H1 (cell line): ENCODE data around the gene TMEM35A. TPM values are rescaled to one million over a fixed set of nuclear protein-coding genes. Genes with fewer than 3 reads are reported as not detected.

ENCODE experiments used
- CTCF ChIA-PET: fragments of 300-600 bp; sonication (Branson Sonifier 250); formaldehyde crosslinking; loops from one replicate; lab custom pipeline; 2021; ENCODE audit not compliant: partially characterized antibody; lab: Charles Lee
- POLR2A ChIA-PET: fragments of 300-600 bp; sonication (Branson Sonifier 250); formaldehyde crosslinking; loops from one replicate; lab custom pipeline; 2021; ENCODE audit warnings: inconsistent platforms; ENCODE audit not compliant: partially characterized antibody; lab: Charles Lee
- DNase-seq, 2 experiments: peaks; one replicate each; pipeline versions ENCODE4 v3.0.0 to v3.0.0-alpha.2; 2010 to 2022; ENCODE audit warnings: low spot score in 2 of 2, low read depth in 1 of 2, mixed read lengths in 1 of 2
- FAIRE-seq: peaks from 2 replicates; lab custom pipeline; 2011; peaks lifted over from hg19 to GRCh38; lab: Jason Lieb, UNC
- H2AFZ ChIP-seq: 2 replicates; pipeline ENCODE4 v1.8.1; 2012; ENCODE audit warnings: low read length, inconsistent platforms
- H2AK5ac ChIP-seq: 2 replicates; pipeline ENCODE4 v1.6.1; 2013; ENCODE audit warnings: low read depth, low read length
- H2BK120ac ChIP-seq: replicated peaks from 2 replicates; pipeline ENCODE3; 2013; ENCODE audit warnings: low read depth, low read length, inconsistent platforms
- H2BK12ac ChIP-seq: 2 replicates; pipeline ENCODE4 v1.6.1; 2013; ENCODE audit warnings: low read depth, low read length
- H2BK15ac ChIP-seq: 2 replicates; pipeline ENCODE4 v1.6.1; 2013; ENCODE audit warnings: low read length
- H2BK20ac ChIP-seq: 2 replicates; pipeline ENCODE4 v1.6.1; 2013; ENCODE audit warnings: low read length
- H2BK5ac ChIP-seq: 2 replicates; pipeline ENCODE4 v1.6.1; 2013; ENCODE audit warnings: low read depth, low read length
- H3K14ac ChIP-seq: 2 replicates; pipeline ENCODE4 v1.6.1; 2013; ENCODE audit warnings: inconsistent platforms; ENCODE audit not compliant: insufficient read length
- H3K18ac ChIP-seq: 2 replicates; pipeline ENCODE4 v1.6.1; 2013; ENCODE audit warnings: low read length; ENCODE audit errors: extremely low read depth
- H3K23ac ChIP-seq: 2 replicates; pipeline ENCODE4 v1.6.1; 2013; ENCODE audit warnings: inconsistent platforms; ENCODE audit not compliant: insufficient read length
- H3K23me2 ChIP-seq: 2 replicates; pipeline ENCODE4 v1.6.1; 2013; ENCODE audit warnings: low read depth, low read length
- H3K27ac ChIP-seq: 2 replicates; pipeline ENCODE4 v1.6.1; 2011; ENCODE audit warnings: low read depth, low read length, inconsistent platforms
- H3K27me3 ChIP-seq, 4 experiments: replicated peaks in 1 of 4; 1 replicate in 1 of 4; 2 replicates in 3 of 4; pipeline versions ENCODE4 v1.6.1 to v1.8.1; 2011 to 2013; ENCODE audit warnings: low read length in 3 of 4, mild to moderate bottlenecking in 3 of 4, inconsistent platforms in 2 of 4, mixed read lengths in 2 of 4, moderate library complexity in 1 of 4; ENCODE audit not compliant: control insufficient read depth in 3 of 4, insufficient read depth in 3 of 4; ENCODE audit errors: extremely low read depth in 1 of 4
- H3K36me3 ChIP-seq, 4 experiments: 2 replicates each; pipeline versions ENCODE4 v1.6.1 to v1.8.1; 2011 to 2013; ENCODE audit warnings: mild to moderate bottlenecking in 4 of 4, low read length in 3 of 4, moderate library complexity in 2 of 4, control low read depth in 1 of 4, inconsistent platforms in 1 of 4; ENCODE audit not compliant: insufficient read depth in 4 of 4, control insufficient read depth in 2 of 4
- H3K4ac ChIP-seq: replicated peaks from 2 replicates; pipeline ENCODE3; 2013; ENCODE audit warnings: low read length, low read depth, mixed read lengths, inconsistent platforms; ENCODE audit not compliant: insufficient read length
- H3K4me1 ChIP-seq, 4 experiments: replicated peaks in 1 of 4; 1 replicate in 1 of 4; 2 replicates in 3 of 4; pipeline versions ENCODE4 v1.6.1 to v1.8.1; 2011 to 2013; ENCODE audit warnings: low read length in 3 of 4, inconsistent platforms in 2 of 4, mixed read lengths in 1 of 4; ENCODE audit not compliant: insufficient read depth in 4 of 4, control insufficient read depth in 3 of 4
- H3K4me2 ChIP-seq, 2 experiments: 2 replicates each; pipeline versions ENCODE4 v1.6.1 to v1.8.1; 2011 to 2013; ENCODE audit warnings: low read depth in 2 of 2, low read length in 2 of 2, control low read depth in 1 of 2, inconsistent platforms in 1 of 2, mild to moderate bottlenecking in 1 of 2; ENCODE audit not compliant: insufficient read depth in 1 of 2
- H3K4me3 ChIP-seq, 4 experiments: fragments of 200-600, 300-600 bp in 1 of 4; sonication (generic), shearing (Covaris generic), sonication (Bioruptor Twin) in 1 of 4; 2 replicates each; pipeline versions ENCODE4 v1.5.1 to v1.8.1; 2011 to 2016; ENCODE audit warnings: low read length in 4 of 4, low read depth in 3 of 4, control low read depth in 2 of 4, inconsistent platforms in 2 of 4, mild to moderate bottlenecking in 2 of 4, mixed read lengths in 1 of 4, moderate library complexity in 1 of 4; ENCODE audit not compliant: insufficient read depth in 2 of 4; ENCODE audit errors: extremely low read depth in 1 of 4
- H3K56ac ChIP-seq: replicated peaks from 2 replicates; pipeline ENCODE3; 2013; ENCODE audit warnings: low read depth, mild to moderate bottlenecking, mixed read lengths, low read length, inconsistent platforms; ENCODE audit not compliant: insufficient read length
- H3K79me1 ChIP-seq: 2 replicates; pipeline ENCODE4 v1.6.1; 2013; ENCODE audit warnings: low read depth, low read length, control low read depth
- H3K79me2 ChIP-seq, 2 experiments: 2 replicates each; pipeline versions ENCODE4 v1.6.1 to v1.8.1; 2012 to 2013; ENCODE audit warnings: low read length in 2 of 2, mild to moderate bottlenecking in 2 of 2, inconsistent platforms in 1 of 2; ENCODE audit not compliant: insufficient read depth in 2 of 2, control insufficient read depth in 1 of 2
- H3K9ac ChIP-seq, 4 experiments: replicated peaks in 1 of 4; 1 replicate in 1 of 4; 2 replicates in 3 of 4; pipeline versions ENCODE4 v1.6.1 to v1.8.1; 2011 to 2013; ENCODE audit warnings: low read depth in 3 of 4, low read length in 3 of 4, control low read depth in 2 of 4, mild to moderate bottlenecking in 2 of 4, moderate library complexity in 2 of 4, inconsistent platforms in 1 of 4; ENCODE audit errors: extremely low read depth in 1 of 4
- H3K9me3 ChIP-seq, 2 experiments: 2 replicates each; pipeline versions ENCODE4 v1.6.1 to v1.8.1; 2012 to 2013; ENCODE audit warnings: mild to moderate bottlenecking in 2 of 2, moderate library complexity in 2 of 2, control low read depth in 1 of 2, inconsistent platforms in 1 of 2, low read depth in 1 of 2, low read length in 1 of 2, mixed read lengths in 1 of 2; ENCODE audit not compliant: insufficient read depth in 2 of 2
- H4K20me1 ChIP-seq, 2 experiments: replicated peaks in 1 of 2; 2 replicates each; pipeline versions ENCODE3 to v1.8.1; 2011 to 2013; ENCODE audit warnings: inconsistent platforms in 2 of 2, low read length in 2 of 2, mild to moderate bottlenecking in 1 of 2; ENCODE audit not compliant: insufficient read depth in 2 of 2, control insufficient read depth in 1 of 2
- H4K5ac ChIP-seq: 2 replicates; pipeline ENCODE4 v1.6.1; 2013; ENCODE audit warnings: low read length, low read depth, mixed read lengths, inconsistent platforms; ENCODE audit not compliant: insufficient read length
- H4K8ac ChIP-seq: 2 replicates; pipeline ENCODE4 v1.8.0; 2013; ENCODE audit warnings: mild to moderate bottlenecking, moderate library complexity, low read length, inconsistent platforms; ENCODE audit not compliant: insufficient read depth; ENCODE audit errors: extremely low read depth
- H4K91ac ChIP-seq: replicated peaks from 2 replicates; pipeline ENCODE3; 2013; ENCODE audit warnings: low read length, mixed read lengths, inconsistent platforms; ENCODE audit not compliant: insufficient read length
- ASH2L ChIP-seq: fragments of 200-600, 300-600 bp; sonication (generic); IDR thresholded peaks from one replicate; pipeline ENCODE4 v1.7.1; 2017; ENCODE audit warnings: low read length
- CBX8 ChIP-seq: fragments of 300-800, 300-1000 bp; sonication (generic); IDR thresholded peaks from 2 replicates; pipeline ENCODE4 v1.7.1; 2016; ENCODE audit warnings: low read depth, low read length, borderline replicate concordance
- CTBP2 ChIP-seq: IDR thresholded peaks from 2 replicates; pipeline ENCODE4 v1.7.0; 2011; ENCODE audit warnings: borderline replicate concordance, mild to moderate bottlenecking, moderate library complexity, mixed read lengths, low read length; ENCODE audit not compliant: insufficient read depth, insufficient read length
- HDAC2 ChIP-seq, 2 experiments: fragments of 300-600 bp in 1 of 2; sonication (generic) in 1 of 2; IDR thresholded peaks; 2 replicates each; pipeline ENCODE4 v1.6.1; 2011 to 2012; ENCODE audit warnings: low read depth in 2 of 2, low read length in 2 of 2, mild to moderate bottlenecking in 2 of 2, moderate library complexity in 2 of 2, borderline replicate concordance in 1 of 2, inconsistent platforms in 1 of 2
- JUND ChIP-seq: IDR thresholded peaks from 2 replicates; pipeline ENCODE4 v1.6.1; 2011; ENCODE audit warnings: mild to moderate bottlenecking, improper control_type of control experiment, low read length
- NANOG ChIP-seq: IDR thresholded peaks from 2 replicates; pipeline ENCODE4 v1.6.1; 2011; ENCODE audit warnings: low read length, low read depth, mild to moderate bottlenecking, inconsistent platforms; ENCODE audit not compliant: insufficient read depth, poor library complexity, severe bottlenecking
- POLR2A ChIP-seq, 2 experiments: IDR thresholded peaks; 1 replicate in 1 of 2; 2 replicates in 1 of 2; pipeline ENCODE4 v1.6.1; 2011; ENCODE audit warnings: low read depth in 2 of 2, low read length in 2 of 2, mild to moderate bottlenecking in 2 of 2; ENCODE audit errors: control extremely low read depth in 1 of 2
- RFX5 ChIP-seq: IDR thresholded peaks from 2 replicates; pipeline ENCODE4 v1.6.1; 2011; ENCODE audit warnings: low read depth, low read length, improper control_type of control experiment, borderline replicate concordance
- SAP30 ChIP-seq: fragments of 300-600 bp; sonication (generic); IDR thresholded peaks from 2 replicates; pipeline ENCODE4 v1.7.1; 2012; ENCODE audit warnings: low read length, moderate library complexity, mild to moderate bottlenecking, inconsistent platforms; ENCODE audit not compliant: insufficient read depth, insufficient replicate concordance
- SP2 ChIP-seq: IDR thresholded peaks from 2 replicates; pipeline ENCODE4 v1.6.1; 2012; ENCODE audit warnings: mild to moderate bottlenecking, low read length, inconsistent platforms
- SRF ChIP-seq: IDR thresholded peaks from 2 replicates; pipeline ENCODE4 v1.6.1; 2011; ENCODE audit warnings: mild to moderate bottlenecking, low read depth, low read length, moderate library complexity
- SUZ12 ChIP-seq: fragments of 200-600 bp; sonication (generic); IDR thresholded peaks from 2 replicates; pipeline ENCODE4 v1.6.1; 2012; ENCODE audit warnings: mild to moderate bottlenecking, inconsistent platforms, low read length, moderate library complexity, mixed read lengths
- TAF1 ChIP-seq: IDR thresholded peaks from 2 replicates; pipeline ENCODE4 v1.6.1; 2011; ENCODE audit warnings: mild to moderate bottlenecking, low read depth, low read length
- TEAD4 ChIP-seq: IDR thresholded peaks from 2 replicates; pipeline ENCODE4 v1.6.1; 2012; ENCODE audit warnings: low read depth, low read length, inconsistent platforms, mixed read lengths
- WGBS, 2 experiments: shearing (Covaris generic) in 1 of 2; methylation state at CpG; one replicate each; pipeline versions ENCODE4 v1.1.6 to v1.1.7; 2013 to 2015; ENCODE audit warnings: low lambda C conversion rate in 2 of 2, mixed read lengths in 2 of 2, inconsistent platforms in 1 of 2, low coverage in 1 of 2, missing lambda C conversion rate in 1 of 2; ENCODE audit not compliant: insufficient replicate concordance in 2 of 2, insufficient coverage in 1 of 2, insufficient read length in 1 of 2; ENCODE audit errors: extremely low coverage in 1 of 2, missing lambda C conversion rate in 1 of 2; 5-methylcytosine and 5-hydroxymethylcytosine counted together
- polyA plus RNA-seq, 7 experiments: library from polyadenylated mRNA; depleted of rRNA in 3 of 7; stranded (reverse) in 5 of 7; unstranded in 2 of 7; fragments of >200 nt in 5 of 7; fragments of 200-250 nt in 2 of 7; gene quantifications; 1 replicate in 5 of 7; 2 replicates in 1 of 7; 4 replicates in 1 of 7; pipeline versions ENCODE4 v1.2.1 to v1.2.3, GENCODE V29; 2011 to 2013; ENCODE audit warnings: missing spikeins in 2 of 7, mixed read lengths in 2 of 7
- total RNA-seq: library from RNA; stranded (reverse); fragmentation: NEBNext Ultra II Directional; extraction: Animal tissue kit (Norgen Biotek cat#: 25700); gene quantifications from 2 replicates; pipeline ENCODE4 v1.2.1, GENCODE V29; 2021

The TMEM35A gene
- total and polyA plus RNA-seq, 2 of the 8 experiments (the other 6 are each of a cell fraction or from before 2014, with no cell fraction given) = 5.5 to 5.8 TPM

DNA sequence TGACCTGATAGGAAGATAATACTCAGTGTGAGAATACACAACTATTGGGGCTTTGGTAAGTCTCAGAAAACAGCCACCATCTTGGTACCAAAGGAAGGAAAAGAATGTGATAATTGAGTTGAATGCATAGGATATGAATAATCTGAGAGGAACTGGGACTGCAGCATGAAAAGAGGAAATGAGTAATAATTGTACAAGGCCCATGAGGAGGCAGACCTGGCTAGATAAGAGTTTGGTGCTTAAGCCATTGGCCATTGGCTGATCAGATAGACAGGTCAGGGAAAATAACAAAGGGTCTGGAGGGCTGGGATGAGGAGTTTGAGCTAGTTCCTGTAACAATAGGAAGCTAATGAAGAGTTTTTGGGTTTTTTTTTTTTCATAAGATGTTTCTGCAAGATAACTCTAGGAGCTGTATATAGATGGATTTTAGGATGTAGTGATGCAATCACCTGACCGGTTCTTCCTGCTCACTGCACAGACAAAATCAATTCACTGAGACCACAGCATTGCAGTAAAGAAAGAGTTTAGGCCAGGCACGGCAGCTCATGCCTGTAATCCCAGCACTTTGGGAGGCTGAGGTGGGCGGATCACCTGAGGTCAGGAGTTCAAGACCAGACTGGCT is 21.5 kb upstream of the TMEM35A start:
- no peak overlapping the region for H2BK5ac ChIP-seq
- TF ChIP-seq NANOG (no peak), TEAD4 (no peak), SAP30 (no peak), RFX5 (no peak), CTBP2 (no peak), SUZ12 (no peak), SP2 (no peak), HDAC2 (IDR thresholded peaks at IDR 0.05; ENCODE audit: borderline replicate concordance in 1 of 2, low read depth in 2 of 2, low read length in 2 of 2) (no peak), ASH2L (no peak), JUND (no peak), CBX8 (no peak), TAF1 (no peak), POLR2A (IDR thresholded peaks at IDR 0.05; ENCODE audit: control extremely low read depth in 1 of 2, low read depth in 2 of 2, low read length in 2 of 2) (no peak), SRF (no peak)

More for the DNA sequence above, 21.5 kb upstream of the TMEM35A start:
- Histone ChIP-seq H3K4ac (no peak overlapping the region), H3K79me2 (no peaks in the 10 kb centered on the region), H2AFZ (no peak overlapping the region), H3K9me3 (no peaks in the 10 kb centered on the region), H2AK5ac (no peak overlapping the region), H4K5ac (no peak overlapping the region), H2BK20ac (no peak overlapping the region), H3K18ac (no peak overlapping the region), H4K8ac (no peak overlapping the region), H3K4me2 (no peak overlapping the region), H2BK120ac (no peak overlapping the region), H3K36me3 (no peaks in the 10 kb centered on the region), H3K23ac (no peak overlapping the region), H3K27me3 (no peaks in the 10 kb centered on the region), H3K9ac (no peak overlapping the region), H3K79me1 (no peaks in the 10 kb centered on the region), H3K4me3 (no peak overlapping the region), H3K56ac (no peak overlapping the region), H2BK15ac (no peak overlapping the region), H3K4me1 (no peaks in the 10 kb centered on the region; a peak in 2 of 7 replicates), H3K23me2 (no peaks in the 10 kb centered on the region), H4K91ac (no peak overlapping the region), H2BK12ac (no peak overlapping the region), H3K27ac (no peak overlapping the region), H4K20me1 (no peaks in the 10 kb centered on the region), H3K14ac (no peak overlapping the region)
- FAIRE-seq (no peak), DNase-seq (no peak)
- 100% methylated on average over 1 of the region's 3 CpGs; no CpG with 5 or more reads in 1 of the 2 experiments for WGBS, 2 experiments
- ChIA-PET POLR2A (no interaction called here), CTCF (interaction anchor here (0.7 kb wide), 1 partner anchor 150 kb away, joined by 3 read pairs; no protein-coding TSS in a partner anchor)
